ENCODE data around the gene USP9X. TPM values are rescaled to one million over a fixed set of nuclear protein-coding genes. Genes with fewer than 3 reads are reported as not detected.

USP9X gene
- total and polyA plus RNA-seq, 9 of the 15 experiments (the other 6 are each of a cell fraction or from before 2014, with no cell fraction given): 10.9 to 47.8 (median 29.5) TPM

DNA sequence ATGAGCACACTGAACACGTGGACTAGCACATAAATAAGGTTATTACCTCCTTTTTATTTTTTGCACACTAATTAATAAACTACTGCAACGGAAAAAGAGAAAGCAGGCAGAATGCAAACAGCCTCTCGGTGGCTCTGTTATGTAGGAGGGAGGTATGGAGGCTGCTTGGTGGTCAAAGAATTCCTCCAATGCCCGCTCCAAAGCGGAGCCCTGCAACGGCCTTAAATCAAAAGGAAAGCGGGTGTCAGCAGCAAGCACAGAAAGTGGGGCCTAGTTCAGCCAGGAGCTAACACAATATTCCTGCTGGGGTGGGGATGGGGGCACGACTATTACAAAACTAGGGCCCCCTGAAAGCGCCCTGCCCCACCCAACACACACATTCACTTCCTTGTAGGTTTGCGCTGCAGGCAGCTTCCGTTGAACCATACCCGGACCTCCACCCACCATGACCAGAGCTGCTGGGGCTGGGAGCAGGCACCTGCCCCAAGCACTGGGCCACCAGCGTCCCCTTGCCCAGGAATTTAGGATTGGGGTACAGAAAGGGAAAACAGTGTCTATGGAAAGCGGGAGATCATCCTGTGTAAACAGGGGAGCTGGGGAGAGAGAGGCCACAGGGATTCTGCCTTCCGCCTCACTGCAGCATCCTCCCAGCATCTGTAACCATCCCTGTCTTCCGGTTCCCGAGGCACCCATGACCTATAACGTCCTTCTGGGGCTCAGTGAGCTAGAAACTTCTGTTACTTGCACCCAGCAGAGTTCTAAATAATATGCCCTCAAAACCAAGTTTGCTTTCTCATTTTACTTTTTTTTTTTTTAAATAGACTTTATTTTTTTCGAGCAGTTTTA lies 191.6 kb downstream of the USP9X start:
- no peak overlapping the region for H3K4me2 ChIP-seq (ENCODE audit: insufficient read depth, low read length)
- POLR2A ChIA-PET: interaction anchor here (0.5 kb wide), 1 partner anchor 26 kb away, joined by 3 read pairs; no protein-coding TSS in a partner anchor
- no peaks in the 10 kb centered on the region for H3K36me3 ChIP-seq (ENCODE audit: control insufficient read depth, insufficient read depth, low read length)
- BruUV-seq (replicated peaks): no TSS peak
- no peaks in the 10 kb centered on the region for H3K9me3 ChIP-seq (replicated peaks; ENCODE audit: control insufficient read depth, insufficient read depth, low read depth, low read length)
- in situ Hi-C loops (cut with MboI): loop anchor here (10.0 kb wide), 1 partner anchor 488 kb away; no protein-coding TSS in a partner anchor
- FAIRE-seq (no peak), ATAC-seq (no peak), DNase-seq (ENCODE audit: extremely low read depth in 1 of 4, low spot score in 3 of 4) (no peak)
- 29% methylated on average over 9 of the region's 19 CpGs for WGBS (ENCODE audit: insufficient coverage, low coverage, missing lambda C conversion rate)
- H3K9me1 ChIP-seq (ENCODE audit: control insufficient read depth, insufficient read depth, low read length): no peaks in the 10 kb centered on the region
- peaks cover 2 to 13% of the 10 kb centered on the region in 2 experiments; a peak in 2 of 5 replicates for H3K27me3 ChIP-seq (ENCODE audit: control insufficient read depth in 2 of 2, insufficient read depth in 2 of 2, low read length in 2 of 2)
- peaks cover 0 to 10% of the 10 kb centered on the region in 2 experiments; a peak in 2 of 5 replicates for H3K4me1 ChIP-seq (replicated peaks in 1 of 2; ENCODE audit: control insufficient read depth in 2 of 2, insufficient read depth in 2 of 2, low read length in 2 of 2)
- intact Hi-C loops (cut with micrococcal nuclease): loop anchor here (2.0 to 5.0 kb wide), 4 partner anchors 54 to 485 kb away; no protein-coding TSS in a partner anchor
- no peaks in the 10 kb centered on the region for H3K79me2 ChIP-seq (ENCODE audit: control insufficient read depth, insufficient read depth, low read length)
- no peak overlapping the region for H3K27ac ChIP-seq (ENCODE audit: extremely low read depth, low read depth, low read length)
- TF ChIP-seq SP1 (CRISPR knock-in tag; IDR thresholded peaks at IDR 0.05) (no peak), ESRRB (CRISPR knock-in tag; IDR thresholded peaks at IDR 0.05; ENCODE audit: borderline replicate concordance) (no peak), SMARCA5 (IDR thresholded peaks at IDR 0.05) (no peak), ZNF76 (CRISPR knock-in tag; IDR thresholded peaks at IDR 0.05; ENCODE audit: borderline replicate concordance) (no peak), GTF2A2 (tag; IDR thresholded peaks at IDR 0.05) (no peak), SP2 (IDR thresholded peaks at IDR 0.05; ENCODE audit: extremely low read depth, low read depth, low read length, poor library complexity, severe bottlenecking) (no peak), ZNF174 (CRISPR knock-in tag; IDR thresholded peaks at IDR 0.05) (no peak), CCAR2 (IDR thresholded peaks at IDR 0.05; ENCODE audit: low read depth, low read length) (no peak), TBP (optimal IDR thresholded peaks at IDR 0.05; ENCODE audit: low read depth, low read length) (no peak), ZNF444 (CRISPR knock-in tag; IDR thresholded peaks at IDR 0.05) (no peak), ZC3H4 (CRISPR knock-in tag; IDR thresholded peaks at IDR 0.05; ENCODE audit: borderline replicate concordance) (no peak), ZNF586 (CRISPR knock-in tag; conservative IDR thresholded peaks at IDR 0.05) (no peak), RBM17 (IDR thresholded peaks at IDR 0.05; ENCODE audit: borderline replicate concordance, low read depth, low read length) (no peak), ADNP (tag; IDR thresholded peaks at IDR 0.05) (no peak)
- TF ChIP-seq, protein P1, sequence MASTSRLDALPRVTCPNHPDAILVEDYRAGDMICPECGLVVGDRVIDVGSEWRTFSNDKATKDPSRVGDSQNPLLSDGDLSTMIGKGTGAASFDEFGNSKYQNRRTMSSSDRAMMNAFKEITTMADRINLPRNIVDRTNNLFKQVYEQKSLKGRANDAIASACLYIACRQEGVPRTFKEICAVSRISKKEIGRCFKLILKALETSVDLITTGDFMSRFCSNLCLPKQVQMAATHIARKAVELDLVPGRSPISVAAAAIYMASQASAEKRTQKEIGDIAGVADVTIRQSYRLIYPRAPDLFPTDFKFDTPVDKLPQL (IDR thresholded peaks at IDR 0.05; ENCODE audit: extremely low read depth, insufficient read length): no peak
- TF ChIP-seq, protein P2, sequence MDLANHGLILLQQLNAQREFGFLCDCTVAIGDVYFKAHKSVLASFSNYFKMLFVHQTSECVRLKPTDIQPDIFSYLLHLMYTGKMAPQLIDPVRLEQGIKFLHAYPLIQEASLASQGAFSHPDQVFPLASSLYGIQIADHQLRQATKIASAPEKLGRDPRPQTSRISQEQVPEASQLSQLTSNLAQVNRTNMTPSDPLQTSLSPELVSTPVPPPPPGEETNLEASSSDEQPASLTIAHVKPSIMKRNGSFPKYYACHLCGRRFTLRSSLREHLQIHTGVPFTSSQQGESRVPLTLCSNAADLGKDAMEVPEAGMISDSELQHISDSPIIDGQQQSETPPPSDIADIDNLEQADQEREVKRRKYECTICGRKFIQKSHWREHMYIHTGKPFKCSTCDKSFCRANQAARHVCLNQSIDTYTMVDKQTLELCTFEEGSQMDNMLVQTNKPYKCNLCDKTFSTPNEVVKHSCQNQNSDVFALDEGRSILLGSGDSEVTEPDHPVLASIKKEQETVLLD (IDR thresholded peaks at IDR 0.05): no peak
- no peak overlapping the region for H3K4me3 ChIP-seq
- H4K20me1 ChIP-seq (replicated peaks; ENCODE audit: control insufficient read depth, insufficient read depth, low read length): no peaks in the 10 kb centered on the region
- CTCF ChIA-PET (ENCODE audit: low intra/inter-chr PET ratio): no interaction called here
- no peak overlapping the region for H2AFZ ChIP-seq (ENCODE audit: low read depth, low read length)
- H3K9ac ChIP-seq (ENCODE audit: insufficient read depth in 1 of 2, low read depth in 2 of 2, low read length in 2 of 2): peak overlapping the region in 1 of 2 experiments; percentile 68; a peak in 2 of 4 replicates
